Measurements from ENCODE around the gene MAGEA9B.
A peak's percentile ranks its signal among the peaks of the same experiment; 100 is the strongest.
"Not testable (repeated sequence)": the region's sequence is repeated elsewhere in the genome, so short reads cannot be mapped to it uniquely, and the experiment has no call there.

MAGEA9B gene

DNA sequence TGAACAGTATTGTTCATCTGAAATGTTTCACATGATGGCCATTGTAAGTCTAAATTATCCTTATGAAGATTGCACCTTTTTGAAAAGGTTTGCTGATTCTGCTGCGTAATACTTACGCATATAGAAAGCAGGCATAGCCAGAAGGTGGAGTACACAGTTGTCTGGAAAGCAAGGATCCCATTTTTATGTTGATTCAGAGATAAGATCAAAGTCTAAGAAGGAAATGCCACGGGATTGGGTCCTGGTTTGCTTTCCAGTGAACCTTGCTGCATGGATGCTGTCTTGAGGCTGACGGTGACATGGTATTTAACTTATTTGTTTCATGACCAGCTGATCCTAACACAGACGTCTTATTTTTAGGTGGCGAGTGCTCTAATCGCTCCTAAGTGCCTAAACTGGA, 15.5 kb downstream of the MAGEA9B start:
- no peak for DNase-seq (ENCODE audit: low read depth, low spot score)

DNA sequence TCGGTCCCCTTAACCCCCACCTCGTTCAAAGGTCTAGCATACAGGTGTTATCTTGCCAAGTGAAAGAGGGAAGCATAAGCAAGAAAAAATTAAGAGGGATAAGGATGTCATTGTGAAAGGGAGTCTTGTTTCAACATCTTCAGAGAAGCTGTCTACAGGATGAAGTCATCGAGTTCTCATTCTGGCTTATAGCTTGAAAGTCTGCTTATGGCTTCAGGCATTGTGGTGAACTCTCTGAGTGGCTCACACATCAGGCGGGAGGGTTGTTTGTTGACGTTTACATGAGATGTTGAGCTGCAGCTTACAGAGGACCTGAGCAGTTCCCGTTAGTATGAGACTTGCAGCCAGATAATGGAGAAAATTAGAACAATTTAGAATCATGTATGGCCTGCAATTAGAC, 16.6 kb downstream of the MAGEA9B start:
- DNase-seq (ENCODE audit: low read depth, low spot score), result peak; percentile 46

DNA sequence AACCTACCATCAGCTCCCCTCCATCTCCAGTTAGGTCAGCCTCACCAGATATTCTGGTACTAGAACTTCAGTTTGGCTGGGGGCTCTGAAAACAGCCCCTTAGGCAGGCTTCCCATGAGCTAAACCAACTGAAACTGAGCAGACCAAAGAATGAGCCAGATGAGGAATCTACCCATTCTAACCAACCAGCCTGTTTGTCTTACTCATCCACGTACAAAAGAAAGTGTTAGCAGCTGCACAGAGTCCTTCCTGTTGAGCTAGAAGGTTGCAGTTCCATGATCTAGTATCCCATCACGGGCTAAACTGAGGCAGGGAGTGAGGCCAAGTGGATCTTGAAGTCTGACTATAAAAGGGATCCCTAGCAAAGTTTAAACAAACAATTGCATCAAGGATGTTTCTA, 17.5 kb downstream of the MAGEA9B start:
- no peak for DNase-seq (ENCODE audit: low read depth, low spot score)

DNA sequence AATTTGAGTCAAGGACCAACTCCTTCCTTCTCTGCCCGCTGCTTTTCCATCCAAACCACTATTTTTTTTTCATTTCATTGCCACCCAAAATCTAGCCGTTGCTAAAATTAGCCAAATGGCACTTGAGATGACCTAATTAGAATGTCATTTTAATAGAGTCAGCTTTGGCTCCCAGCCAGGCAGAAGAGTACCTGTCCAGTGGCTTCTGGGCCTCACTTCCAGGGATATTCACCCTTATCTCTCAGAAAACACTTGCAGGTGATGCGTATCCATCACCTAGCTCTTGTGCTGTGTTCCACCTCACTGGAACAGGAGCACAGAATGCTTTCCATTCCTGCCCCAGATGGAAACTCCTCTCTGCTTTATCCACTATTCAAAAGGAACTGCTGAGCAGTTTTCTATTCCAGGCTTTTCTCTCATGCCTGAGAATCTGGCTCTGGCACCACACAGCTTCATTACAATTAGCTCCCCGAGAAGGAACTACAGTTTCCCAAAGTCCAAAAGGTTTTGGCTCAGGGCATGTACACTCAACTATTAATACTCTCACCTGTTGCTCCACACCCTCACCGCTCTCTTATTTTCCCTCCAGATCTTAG, 18.5 kb downstream of the MAGEA9B start:
- no peak for DNase-seq (ENCODE audit: low read depth, low spot score)

DNA sequence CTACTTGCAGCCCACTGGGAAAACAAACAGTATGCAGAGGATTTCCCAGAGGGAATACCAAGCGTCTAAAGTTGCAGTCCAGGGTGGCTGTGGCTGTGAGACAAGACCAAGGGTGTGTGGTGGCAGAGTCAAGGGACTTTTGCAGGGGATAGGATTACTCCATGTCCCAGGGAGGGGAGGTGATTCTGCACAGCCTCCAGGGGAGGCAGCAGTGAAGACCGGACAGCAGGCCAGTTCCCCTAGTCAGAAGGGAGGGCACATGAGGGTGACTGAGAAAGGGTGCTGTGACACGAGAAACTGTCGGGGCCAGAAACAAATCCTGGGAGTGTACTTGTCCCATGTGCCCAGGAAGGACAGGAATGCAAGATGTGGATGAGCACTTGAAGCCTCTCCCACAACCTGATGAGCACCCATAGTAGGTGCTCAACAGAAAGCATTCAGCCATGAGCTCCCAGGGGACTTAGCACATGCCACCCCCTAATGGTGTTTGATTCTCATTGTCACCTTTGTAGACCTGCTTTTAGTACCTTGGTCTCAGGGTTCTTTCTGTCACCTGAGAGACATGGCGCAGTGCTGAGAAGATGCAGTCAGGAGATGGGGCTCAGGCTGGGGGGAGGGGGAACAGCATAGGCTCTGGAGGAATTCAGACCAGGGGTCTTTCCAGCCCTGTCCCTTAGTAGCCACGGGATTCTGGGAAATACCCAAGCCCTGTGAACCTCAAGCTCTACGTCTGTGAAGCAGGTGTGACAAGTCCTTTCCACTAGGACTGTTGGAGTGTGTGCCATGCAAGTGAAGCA, 19.4 kb downstream of the MAGEA9B start:
- DNase-seq (ENCODE audit: low read depth, low spot score), result no peak

DNA sequence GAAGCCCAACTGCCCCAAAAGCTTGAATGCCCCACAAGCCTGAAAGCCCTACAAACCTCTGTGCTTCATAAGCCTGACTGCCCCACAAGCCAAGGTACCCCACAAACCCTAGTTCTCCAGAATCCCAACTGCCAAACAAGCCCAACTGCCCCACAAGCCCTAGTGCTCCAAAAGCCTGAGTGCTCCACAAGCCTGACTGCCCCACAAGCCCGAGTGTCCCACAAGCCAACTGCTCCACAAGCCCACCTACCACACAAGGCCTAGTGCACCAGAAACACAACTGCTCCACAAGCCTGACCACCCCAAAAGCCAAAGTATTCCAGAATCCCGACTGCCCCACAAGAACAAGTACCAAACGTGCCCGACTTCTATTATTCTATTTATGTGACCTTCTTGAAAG, 23.9 kb downstream of the MAGEA9B start:
- DNase-seq (ENCODE audit: low read depth, low spot score), result no peak

DNA sequence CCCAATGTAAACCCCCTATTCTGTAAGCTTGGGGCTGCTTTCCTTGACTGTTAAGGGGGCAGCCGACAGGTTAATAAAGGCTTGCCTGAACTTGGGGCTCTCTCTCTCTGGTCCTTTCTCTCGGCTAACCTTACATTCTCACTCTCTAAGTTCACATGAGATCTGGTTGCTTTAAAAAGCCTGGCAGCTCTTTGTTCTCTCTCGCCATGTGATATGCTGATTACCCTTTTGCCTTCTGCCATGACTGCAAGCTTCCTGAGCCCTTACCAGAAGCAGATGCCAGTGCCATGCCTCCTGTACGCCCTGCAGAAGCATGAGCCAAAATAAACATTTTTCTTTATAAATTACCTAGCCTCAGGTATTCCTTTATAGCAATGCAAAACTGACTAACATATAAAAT, 32.0 kb downstream of the MAGEA9B start:
- DNase-seq (ENCODE audit: low read depth, low spot score), result not testable (repeated sequence)

DNA sequence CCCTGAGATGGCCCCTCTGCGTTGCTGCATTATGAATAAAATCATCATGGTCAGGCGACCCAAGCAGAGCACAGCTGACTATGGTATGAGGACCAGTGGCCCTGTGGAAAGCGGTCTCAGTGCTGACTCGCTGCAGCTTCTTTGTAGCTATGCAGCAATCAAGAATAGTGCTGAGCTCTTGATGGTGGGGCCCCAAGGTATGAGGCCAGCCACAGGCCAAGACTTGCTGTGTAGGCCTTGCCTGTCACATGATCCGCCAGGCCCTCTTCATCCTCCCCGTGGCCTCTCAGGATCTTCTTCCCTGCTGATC, 35.4 kb downstream of the MAGEA9B start:
- not testable (repeated sequence) for DNase-seq (ENCODE audit: low read depth, low spot score)

DNA sequence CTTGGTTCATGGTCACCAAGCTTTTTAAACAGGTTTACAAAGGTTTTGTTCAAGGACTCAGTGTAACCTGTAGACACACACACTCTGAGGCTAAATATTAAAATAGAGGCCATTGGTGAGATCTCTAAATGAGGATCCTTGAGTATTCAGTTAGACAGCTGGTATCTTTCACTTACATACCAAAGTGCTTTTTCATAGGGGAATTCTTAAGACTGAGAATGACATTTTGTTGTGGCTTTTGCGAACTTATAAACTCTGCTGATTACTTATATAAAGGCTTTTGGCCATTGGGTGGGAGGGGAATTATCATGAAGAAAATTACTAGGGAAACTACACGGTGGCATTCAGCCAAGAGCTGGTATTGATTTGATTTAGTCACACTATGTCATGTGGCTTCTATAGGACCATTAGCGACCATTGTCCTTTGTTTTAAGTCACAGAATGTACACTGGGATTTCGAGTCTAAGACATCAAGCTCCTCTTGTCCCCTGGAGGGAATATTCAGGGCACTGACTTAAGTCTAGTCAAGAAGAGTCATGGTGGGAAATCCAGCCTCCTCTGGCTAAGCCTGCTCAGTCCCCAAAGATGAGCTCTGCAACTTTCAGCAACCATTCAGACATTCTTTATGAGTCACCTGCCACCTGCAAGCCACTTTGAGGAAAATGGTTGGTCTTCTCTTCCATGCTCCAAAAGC, 35.9 kb downstream of the MAGEA9B start:
- DNase-seq (ENCODE audit: low read depth, low spot score), result not testable (repeated sequence)

DNA sequence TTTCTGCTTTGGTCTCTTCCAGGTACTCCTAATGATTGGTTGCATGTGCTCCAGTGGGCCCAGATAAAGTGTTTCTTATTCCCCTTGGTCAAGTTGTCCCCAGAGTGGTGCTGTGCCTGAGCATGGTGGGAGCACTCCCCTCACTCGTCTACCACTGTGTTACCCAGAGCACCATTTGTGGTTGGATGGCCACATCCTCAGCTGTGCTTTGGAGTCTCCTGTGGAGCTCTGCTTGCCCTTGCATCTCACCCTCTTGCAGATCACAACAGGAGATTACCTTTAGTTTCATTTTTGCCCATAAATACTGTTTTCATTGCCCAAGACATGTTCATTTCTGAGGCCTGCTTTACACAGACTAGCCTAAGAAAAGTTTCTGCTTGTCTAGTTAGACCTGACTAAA, 36.8 kb downstream of the MAGEA9B start:
- not testable (repeated sequence) for DNase-seq (ENCODE audit: low read depth, low spot score)

DNA sequence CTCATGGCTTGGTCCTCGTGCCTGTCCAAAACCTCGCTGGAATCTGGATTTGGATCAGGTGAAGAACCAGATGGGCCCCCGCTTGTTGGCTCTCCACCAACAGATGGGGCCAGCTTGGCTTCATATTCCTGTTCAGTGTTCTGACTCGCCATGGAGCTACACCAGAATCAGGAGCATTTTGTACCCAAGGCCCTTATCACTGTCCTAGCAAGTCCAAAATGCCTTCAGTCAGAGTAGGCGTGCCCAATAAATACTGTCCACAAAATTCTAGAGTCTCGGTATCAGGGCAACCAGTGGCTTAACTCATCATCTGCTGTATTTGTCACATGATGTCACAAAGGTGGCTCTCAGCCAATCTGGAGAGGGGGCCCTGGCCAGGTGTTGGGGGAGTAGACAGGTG, 37.6 kb downstream of the MAGEA9B start, which contains the start of gene HSFX3:
Gene HSFX3, minus strand, starts transcription at position 224 of the 400 bp plus-strand sequence. Its CDS starts 72 bp downstream, at position 152.
- DNase-seq (ENCODE audit: low read depth, low spot score), result not testable (repeated sequence)

DNA sequence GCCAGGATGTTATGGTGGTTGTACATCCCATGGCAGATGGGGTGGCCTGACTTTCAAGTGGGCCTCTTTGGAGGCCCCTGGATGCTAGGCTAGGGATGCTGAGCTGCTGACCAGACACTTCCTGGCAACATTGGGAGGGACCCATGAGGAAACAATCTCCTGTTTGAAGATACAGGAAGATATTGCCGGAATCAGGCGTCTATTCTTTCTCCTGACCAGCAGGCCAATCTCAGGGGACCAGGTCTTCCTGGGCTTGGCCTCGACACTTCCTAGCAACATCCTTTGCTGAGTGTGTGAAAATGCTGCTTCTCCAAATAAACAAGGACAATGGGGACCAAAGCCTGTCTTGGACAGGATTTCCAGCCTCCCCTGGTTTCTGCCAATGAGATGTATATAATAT, 39.5 kb downstream of the MAGEA9B start:
- not testable (repeated sequence) for DNase-seq (ENCODE audit: low read depth, low spot score)

DNA sequence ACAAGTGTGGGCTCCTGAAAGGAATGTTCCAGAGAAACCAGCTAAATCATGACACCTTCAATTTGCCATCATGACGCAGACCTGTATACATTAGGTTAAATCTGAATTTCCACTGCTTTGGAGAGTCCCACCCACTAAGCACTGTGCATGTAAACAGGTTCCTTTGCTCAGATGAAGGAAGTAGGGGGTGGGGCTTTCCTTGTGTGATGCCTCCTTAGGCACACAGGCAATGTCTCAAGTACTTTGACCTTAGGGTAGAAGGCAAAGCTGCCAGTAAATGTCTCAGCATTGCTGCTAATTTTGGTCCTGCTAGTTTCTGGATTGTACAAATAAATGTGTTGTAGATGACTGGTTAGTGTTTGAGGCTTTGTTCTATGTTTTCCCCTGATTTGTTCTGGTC, 40.3 kb downstream of the MAGEA9B start:
- not testable (repeated sequence) for DNase-seq (ENCODE audit: low read depth, low spot score)

DNA sequence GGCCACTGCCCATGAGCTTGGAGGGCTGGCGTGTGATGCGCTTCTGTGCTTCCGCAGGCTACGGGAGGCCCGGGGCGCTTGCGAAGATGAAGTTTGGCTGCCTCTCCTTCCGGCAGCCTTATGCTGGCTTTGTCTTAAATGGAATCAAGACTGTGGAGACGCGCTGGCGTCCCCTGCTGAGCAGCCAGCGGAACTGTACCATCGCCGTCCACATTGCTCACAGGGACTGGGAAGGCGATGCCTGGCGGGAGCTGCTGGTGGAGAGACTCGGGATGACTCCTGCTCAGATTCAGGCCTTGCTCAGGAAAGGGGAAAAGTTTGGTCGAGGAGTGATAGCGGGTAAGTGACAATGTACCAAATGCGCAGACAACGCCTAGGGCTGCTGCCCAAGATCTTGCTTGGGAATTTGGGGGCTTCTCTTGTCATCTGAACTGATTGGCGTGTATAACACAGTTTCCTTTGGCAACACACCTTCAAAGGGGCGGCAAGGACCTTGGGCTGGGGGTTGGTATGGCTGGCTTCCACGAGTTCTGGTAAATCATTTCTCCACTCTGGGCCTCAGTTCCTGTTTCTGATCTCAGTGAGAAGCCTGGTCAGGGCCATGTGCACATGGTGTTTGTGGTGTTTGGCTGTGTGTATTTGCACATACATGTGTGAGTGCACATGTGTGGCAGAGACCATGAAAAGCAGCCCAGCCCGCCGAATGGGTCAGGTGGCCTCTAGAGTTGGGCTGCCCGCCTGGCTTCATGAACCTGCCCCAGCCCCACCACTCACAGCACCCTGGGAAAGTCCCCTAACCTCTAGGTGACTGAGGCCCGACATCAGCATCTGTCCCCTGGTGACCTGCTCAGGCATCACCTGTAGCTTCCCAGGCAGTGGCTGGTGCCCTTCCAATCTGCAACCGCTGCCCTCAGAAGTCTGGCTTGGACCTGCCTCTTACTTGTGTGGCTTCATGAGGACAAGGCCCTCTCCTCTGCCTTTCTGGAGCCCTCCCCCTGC, 41.4 kb downstream of the MAGEA9B start:
- peak; percentile 28 for DNase-seq (ENCODE audit: low read depth, low spot score)

DNA sequence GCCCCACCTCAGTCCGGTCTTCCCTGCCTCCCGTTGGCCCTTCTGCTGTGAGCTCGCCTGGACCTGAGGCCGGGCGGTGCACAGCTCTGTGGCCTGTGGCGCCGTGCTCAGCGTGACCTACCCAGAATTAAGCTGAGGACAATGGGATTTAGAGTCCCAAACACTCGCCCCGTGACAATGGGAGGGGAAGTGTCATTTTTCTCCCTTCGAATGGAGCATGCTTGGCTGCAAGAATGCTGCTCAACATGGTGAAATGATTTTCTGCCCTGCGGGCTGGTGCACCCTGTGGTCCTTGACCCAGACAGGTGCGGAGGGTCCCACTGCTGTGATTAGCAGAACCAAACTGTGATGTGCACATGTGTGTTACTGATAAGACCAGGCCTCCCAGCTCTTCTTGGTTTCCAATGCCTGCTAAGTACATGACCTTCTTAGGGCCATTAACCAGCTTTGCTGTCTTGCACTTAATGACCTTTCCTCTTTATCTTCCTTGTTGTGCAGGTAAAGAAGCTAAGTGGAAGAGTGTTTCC, 45.7 kb downstream of the MAGEA9B start:
- no peak for DNase-seq (ENCODE audit: low read depth, low spot score)

DNA sequence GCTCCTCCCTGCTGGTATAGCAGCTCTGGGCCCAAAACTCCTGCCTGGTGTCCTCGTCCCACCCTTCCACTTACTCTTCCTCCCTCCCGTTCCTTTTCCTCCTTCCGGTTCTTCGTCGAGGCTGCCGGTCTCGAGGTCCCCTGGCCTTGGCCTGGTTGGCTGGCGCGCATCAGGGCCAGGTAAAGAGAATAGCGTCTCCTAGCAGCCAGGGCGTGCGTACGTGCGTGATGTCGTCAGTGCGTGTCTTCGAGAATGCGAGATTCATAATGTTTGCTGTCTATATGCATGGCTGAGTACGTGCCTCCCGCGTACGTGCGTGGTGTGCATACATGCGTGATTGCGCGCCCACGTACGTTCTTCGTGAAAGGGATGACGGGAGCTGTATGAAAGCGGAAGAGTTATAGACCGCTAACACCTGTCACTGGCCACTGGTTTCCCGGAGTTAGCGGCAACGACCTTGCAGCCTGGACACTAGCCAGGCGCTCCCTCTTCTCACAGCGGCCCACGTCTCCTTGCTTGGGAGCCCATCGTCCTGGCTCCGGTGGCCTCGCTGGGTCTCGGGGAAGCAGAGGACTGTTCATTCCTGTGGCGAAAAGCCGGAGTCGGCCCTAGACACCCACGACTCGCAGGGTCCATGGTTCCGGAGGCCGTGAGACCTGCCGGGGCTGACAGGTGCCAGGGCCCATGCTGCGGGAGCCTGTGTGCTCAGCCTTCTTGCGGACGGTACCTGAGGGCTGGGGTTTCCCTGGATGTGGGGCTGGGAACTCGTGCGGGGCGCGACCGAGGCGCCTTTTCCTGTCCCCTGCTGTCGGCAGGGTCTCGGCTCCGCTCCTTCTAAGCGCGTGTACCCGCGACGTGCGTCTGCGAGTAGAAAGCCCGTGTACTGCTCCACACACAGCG, 46.4 kb downstream of the MAGEA9B start, which contains the start of gene EOLA1:
Gene EOLA1, plus strand, starts transcription at position 392 of the 900 bp plus-strand sequence. CDS start 4,619 bp downstream, outside the sequence.
- peak; percentile 92 for DNase-seq (ENCODE audit: low read depth, low spot score)

DNA sequence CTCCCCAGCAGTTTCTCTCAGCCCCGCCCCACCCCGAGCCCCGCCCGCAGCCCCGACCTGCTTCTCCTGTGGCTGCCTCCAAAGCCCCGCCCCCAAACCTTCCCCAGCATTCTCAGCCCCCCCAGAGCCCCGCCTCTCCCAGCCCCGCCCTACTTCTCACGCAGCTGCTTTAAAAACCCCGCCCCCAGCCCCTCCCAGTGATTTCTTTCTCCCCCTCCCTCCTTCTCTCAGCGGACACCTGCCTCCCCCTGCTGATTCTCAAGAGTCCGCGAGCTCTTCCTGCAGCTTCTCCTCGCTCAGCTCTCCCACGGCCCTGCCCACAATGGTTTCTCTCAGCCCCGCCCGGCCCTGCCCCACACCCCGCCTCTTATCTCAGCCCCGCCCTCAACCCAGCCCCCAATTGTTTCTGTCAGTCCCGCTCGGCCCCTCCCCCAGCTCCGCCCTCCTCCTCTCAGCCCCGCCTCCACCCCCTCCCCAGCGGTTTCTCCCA, 47.1 kb downstream of the MAGEA9B start:
- DNase-seq (ENCODE audit: low read depth, low spot score), result peak; percentile 93

DNA sequence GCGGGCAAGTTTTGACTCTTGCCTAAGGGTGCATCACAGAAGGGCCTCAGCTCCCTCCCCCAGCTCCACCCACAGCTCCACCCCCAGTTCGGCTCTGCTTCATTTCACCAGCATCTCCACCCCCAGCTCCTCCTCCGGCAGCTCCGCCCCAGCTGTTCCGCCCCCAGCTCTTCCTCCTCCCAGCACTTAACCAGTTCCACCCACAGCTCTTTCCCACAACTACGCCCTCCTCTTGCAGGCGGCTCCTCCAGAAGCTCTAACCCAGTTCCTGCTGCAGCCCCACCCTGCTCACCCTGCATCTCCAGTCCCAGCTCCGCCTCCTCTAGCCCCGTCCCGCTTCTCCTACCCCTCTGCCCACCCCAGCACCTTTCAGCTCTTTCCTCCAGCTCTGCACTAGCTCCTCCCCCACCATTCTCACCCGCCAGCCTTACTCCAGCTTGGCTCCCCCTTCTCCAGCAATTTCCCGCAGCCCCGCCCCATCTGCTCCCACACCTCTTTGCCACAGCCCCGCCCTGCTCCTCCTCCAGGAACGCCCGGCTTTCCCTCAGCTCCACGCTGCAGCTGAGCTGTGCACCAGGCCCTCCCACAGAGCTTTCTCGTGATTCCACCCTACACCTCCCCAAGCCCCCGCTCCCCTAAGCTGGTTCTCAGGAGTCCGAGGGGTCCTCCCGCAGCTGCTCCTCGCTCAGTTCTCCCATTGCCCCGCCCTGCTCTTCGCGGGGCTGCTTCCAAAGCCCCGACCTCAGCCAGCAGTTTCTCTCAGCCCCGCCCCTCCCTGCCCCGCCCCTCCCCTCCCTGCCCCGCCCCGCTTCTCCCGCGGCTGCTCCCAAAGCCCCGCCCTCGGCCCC, 47.8 kb downstream of the MAGEA9B start:
- DNase-seq (ENCODE audit: low read depth, low spot score), result peak; percentile 93

DNA sequence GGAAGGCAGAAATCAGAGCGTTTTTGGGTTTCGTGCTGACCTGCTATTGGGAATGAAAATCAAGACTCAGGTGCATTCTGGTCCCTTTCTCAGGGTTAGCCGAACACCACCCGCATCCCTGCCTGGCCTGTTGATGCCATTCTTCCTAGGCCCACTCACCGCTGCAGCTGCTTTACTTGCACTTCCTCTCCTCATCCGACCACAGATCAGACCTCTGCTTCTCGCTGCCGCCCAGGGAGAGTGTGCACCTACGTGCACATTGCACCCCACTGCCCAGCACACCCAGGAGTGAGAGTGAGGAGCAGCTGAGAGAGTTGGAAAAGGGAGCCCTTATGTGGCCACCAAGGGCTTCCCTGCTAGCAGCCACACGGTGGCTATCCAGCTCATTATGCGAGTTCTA, 49.8 kb downstream of the MAGEA9B start:
- DNase-seq (ENCODE audit: low read depth, low spot score), result not testable (repeated sequence)
